Measurements from ENCODE around the gene PRKN.

The PRKN gene

GRCh38 chr6:161948462-161948861, 779.1 kb downstream of the PRKN start:
- H3K27ac ChIP-seq, result no peak overlapping the region
- TF ChIP-seq CTCF (conservative IDR thresholded peaks at IDR 0.05) (no peak), ZFX (IDR thresholded peaks at IDR 0.05) (no peak)

GRCh38 chr6:161947371-161947770, 780.2 kb downstream of the PRKN start:
- TF ChIP-seq ZFX (IDR thresholded peaks at IDR 0.05) (no peak), CTCF (conservative IDR thresholded peaks at IDR 0.05) (no peak)

GRCh38 chr6:161946461-161946860, 781.1 kb downstream of the PRKN start:
- TF ChIP-seq CTCF (conservative IDR thresholded peaks at IDR 0.05) (no peak), ZFX (IDR thresholded peaks at IDR 0.05) (no peak)
- no peak overlapping the region for H3K27ac ChIP-seq

More at GRCh38 chr6:161947371-161947770, 780.2 kb downstream of the PRKN start:
- no peak overlapping the region for H3K27ac ChIP-seq

GRCh38 chr6:161943561-161943960, 784.0 kb downstream of the PRKN start:
- TF ChIP-seq CTCF (conservative IDR thresholded peaks at IDR 0.05) (no peak), ZFX (IDR thresholded peaks at IDR 0.05) (no peak)
- H3K27ac ChIP-seq, result no peak overlapping the region

GRCh38 chr6:161941565-161941964, 786.0 kb downstream of the PRKN start:
- TF ChIP-seq ZFX (IDR thresholded peaks at IDR 0.05) (no peak), CTCF (conservative IDR thresholded peaks at IDR 0.05) (no peak)
- H3K27ac ChIP-seq, result no peak overlapping the region

GRCh38 chr6:161940519-161940918, 787.0 kb downstream of the PRKN start:
- TF ChIP-seq ZFX (IDR thresholded peaks at IDR 0.05), result no peak
- no peak for TF ChIP-seq CTCF (conservative IDR thresholded peaks at IDR 0.05)
- no peak overlapping the region for H3K27ac ChIP-seq

- no peak overlapping the region for H3K27ac ChIP-seq
- TF ChIP-seq ZFX (IDR thresholded peaks at IDR 0.05), result no peak
- TF ChIP-seq CTCF (conservative IDR thresholded peaks at IDR 0.05), result no peak
These were observed 801.2 kb downstream of the PRKN start for GRCh38 chr6:161926324-161926723.

Data from C4-2B (cell line).